ENCODE data around the gene KRTAP5-8. TPM values are rescaled to one million over a fixed set of nuclear protein-coding genes. Genes with fewer than 3 reads are reported as not detected.
"Not testable (repeated sequence)": the region's sequence is repeated elsewhere in the genome, so short reads cannot be mapped to it uniquely, and the experiment has no call there.

The KRTAP5-8 gene
- total RNA-seq, 1 donor, result not detected

DNA sequence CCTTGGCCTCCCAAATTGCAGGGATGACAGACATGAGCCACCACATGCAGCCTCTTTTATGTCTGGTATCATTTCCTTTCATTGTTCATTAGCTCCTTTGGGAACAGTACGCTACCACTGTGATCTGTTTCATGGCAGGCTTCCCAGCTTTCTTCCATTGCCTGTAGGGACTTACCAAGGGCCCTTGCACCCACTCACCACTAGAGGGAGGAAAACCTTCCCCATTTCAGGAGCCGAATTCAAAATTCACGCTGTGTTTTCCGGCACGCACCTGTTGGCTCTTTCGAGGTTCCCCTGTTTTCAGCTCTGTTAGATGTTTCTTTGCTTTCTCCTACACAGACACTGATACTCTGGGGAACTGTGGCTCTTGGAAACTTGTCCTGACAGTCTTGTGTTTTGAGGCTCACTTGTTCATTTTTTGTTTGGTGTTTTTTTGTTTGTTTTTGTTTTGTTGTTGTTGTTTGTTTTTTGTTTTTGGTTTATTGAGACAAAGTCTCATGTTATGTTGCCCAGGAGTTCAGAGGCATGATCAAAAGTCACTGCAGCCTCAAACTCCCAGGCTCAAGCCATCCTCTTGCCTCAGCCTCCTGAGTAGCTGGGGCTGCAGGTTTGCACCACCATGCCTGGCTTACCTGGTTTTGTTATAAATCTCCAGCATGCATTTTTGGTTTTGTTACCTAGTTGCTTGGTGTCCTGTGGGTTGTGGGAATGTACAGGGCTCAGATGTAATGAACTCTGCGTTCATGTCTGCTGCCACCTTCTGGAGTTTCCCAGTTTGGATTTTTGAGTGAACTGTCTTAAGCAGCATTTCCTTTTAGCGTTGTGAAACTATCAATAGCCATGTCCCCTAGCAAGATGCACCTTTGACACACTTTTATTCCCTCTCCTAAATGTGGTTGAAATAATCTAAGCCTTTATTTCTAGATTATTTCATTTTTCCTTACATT lies 42.5 kb downstream of the KRTAP5-8 start:
- no peak overlapping the region for H3K4me3 ChIP-seq (ENCODE audit: low read depth, low read length)
- DNase-seq (ENCODE audit: low read depth), result peak; percentile 79
- TF ChIP-seq, protein P1, sequence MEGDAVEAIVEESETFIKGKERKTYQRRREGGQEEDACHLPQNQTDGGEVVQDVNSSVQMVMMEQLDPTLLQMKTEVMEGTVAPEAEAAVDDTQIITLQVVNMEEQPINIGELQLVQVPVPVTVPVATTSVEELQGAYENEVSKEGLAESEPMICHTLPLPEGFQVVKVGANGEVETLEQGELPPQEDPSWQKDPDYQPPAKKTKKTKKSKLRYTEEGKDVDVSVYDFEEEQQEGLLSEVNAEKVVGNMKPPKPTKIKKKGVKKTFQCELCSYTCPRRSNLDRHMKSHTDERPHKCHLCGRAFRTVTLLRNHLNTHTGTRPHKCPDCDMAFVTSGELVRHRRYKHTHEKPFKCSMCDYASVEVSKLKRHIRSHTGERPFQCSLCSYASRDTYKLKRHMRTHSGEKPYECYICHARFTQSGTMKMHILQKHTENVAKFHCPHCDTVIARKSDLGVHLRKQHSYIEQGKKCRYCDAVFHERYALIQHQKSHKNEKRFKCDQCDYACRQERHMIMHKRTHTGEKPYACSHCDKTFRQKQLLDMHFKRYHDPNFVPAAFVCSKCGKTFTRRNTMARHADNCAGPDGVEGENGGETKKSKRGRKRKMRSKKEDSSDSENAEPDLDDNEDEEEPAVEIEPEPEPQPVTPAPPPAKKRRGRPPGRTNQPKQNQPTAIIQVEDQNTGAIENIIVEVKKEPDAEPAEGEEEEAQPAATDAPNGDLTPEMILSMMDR (IDR thresholded peaks at IDR 0.05; ENCODE audit: insufficient read depth, low read length), result peak; percentile 89

DNA sequence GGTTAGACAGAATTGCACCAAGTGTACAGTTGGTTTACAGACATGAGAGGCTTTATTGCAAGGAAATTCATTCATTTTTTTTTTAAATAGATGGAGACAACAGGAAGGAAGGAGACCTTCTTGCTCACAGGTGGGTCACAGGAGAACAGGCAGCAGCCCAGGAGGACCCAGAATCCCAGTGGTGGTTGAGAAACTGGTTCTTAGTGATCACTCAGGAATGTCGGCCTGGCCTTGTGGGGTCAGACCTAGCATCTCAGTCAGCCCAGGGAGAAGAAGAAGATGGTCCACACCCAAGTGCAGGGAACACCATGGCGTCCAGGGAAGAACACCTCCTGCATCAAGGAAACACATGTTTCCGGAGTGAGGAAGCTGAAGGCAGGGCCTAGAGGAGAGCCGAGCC lies 44.0 kb downstream of the KRTAP5-8 start:
- TF ChIP-seq, protein P1 (IDR thresholded peaks at IDR 0.05; ENCODE audit: insufficient read depth, low read length), result no peak
- H3K4me3 ChIP-seq (ENCODE audit: low read depth, low read length), result no peak overlapping the region
- no peak for DNase-seq (ENCODE audit: low read depth)

DNA sequence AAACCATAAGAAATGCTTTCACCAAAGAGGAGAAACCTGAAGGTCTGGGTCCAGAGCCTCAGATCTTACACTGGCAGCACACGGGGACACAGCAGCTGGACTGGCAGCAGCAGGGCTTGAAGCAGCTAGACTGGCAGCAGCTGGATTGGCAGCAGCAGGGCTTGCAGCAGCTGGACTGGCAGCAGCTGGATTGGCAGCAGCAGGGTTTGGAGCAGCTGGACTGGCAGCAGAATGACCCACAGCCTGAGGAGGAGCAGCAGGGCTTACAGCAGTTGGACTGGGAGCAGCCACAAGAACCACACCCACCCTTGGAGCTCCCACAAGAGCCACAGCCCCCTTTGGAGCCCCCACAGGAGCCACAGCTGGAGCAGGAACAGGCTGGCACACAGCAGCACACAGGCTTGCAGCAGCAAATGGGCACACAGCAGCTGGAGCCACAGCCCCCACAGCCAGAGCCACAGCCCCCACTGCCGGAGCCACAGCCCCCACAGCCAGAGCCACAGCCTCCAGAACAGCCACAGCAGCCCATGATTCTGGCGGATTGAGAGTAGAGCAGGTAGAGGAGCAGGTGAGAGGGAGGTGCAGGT lies 44.6 kb downstream of the KRTAP5-8 start, which contains the start of gene KRTAP5-11:
TSS of gene KRTAP5-11 (minus strand) at position 567 of the 587 bp plus-strand sequence. CDS start at position 529, 38 bp downstream.
- TF ChIP-seq, protein P1 (IDR thresholded peaks at IDR 0.05; ENCODE audit: insufficient read depth, low read length), result no peak
- no peak for DNase-seq (ENCODE audit: low read depth)
- no peak within 1 kb of the TSS for H3K4me3 ChIP-seq (ENCODE audit: low read depth, low read length)

DNA sequence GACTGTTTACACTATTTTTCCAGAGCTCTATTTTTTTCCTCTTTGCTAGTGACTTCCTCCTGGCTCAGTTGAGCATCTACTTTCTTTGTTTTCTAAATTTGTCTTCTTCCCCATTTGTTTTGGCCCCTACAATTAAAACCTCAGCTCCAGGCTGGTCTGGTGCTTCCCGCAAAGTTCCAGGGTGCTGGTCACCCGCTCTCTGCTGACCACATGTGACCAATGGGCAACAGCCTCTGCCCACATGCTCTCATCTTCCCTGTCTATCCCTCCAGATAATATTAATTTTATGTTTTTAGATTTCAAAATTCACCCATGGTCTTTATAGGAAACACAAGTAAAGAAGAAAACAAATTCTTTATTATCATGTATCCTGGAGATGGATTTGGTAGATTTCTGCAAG lies 45.1 kb downstream of the KRTAP5-8 start:
- H3K4me3 ChIP-seq (ENCODE audit: low read depth, low read length); DNase-seq (ENCODE audit: low read depth): not testable (repeated sequence)

DNA sequence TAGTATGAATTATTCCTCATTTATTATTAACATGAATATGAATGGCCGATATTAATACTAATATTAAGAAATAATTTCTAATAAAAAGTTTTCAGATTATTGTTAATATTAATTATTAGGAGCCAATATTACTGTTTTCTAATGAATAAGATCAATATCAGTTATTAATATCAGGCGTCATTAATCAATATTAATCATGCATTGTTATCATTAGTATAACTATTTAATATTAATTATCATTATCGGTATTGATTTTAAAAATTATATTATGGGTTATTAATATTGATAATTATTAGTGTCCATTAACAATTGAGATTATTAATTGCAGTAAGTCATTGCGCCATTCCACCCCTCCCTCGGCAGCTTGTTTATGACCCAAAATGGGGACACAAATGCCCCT lies 47.8 kb downstream of the KRTAP5-8 start:
- not testable (repeated sequence) for H3K4me3 ChIP-seq (ENCODE audit: low read depth, low read length); DNase-seq (ENCODE audit: low read depth)

DNA sequence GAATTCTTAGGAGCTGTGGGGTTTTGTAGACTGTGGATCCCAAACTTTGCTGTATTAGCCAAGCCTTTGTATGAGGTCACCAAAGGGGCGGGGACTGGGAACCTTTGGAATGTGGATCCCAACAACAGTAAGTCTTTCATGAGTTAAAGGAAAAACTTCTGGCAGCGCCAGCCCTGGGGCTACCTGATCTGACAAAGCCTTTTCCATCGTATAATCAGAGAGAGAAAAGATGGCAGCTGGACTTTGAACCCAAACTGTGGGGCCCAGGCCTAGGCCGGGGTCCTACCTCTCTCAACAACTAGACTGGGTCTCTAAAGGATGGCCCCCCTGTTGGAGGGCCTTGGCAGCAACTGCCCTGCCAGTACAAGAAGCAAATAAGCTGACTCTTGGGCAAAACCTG lies 50.5 kb downstream of the KRTAP5-8 start:
- H3K4me3 ChIP-seq (ENCODE audit: low read depth, low read length); DNase-seq (ENCODE audit: low read depth): not testable (repeated sequence)

Small RNA genes within 50 kb of the gene (small RNA-seq; reads per million reads assigned to genes)
- gene AP000867.1 (not detected), gene KRTAP5-14P (not detected)

Other genes starting within 250 kb of the KRTAP5-8 start
- gene DHCR7, start 89.6 kb upstream of the KRTAP5-8 start, total RNA-seq (ENCODE audit: low replicate concordance), result 10.2 and 16.7 TPM in 2 replicates
- 50.9 and 71.5 TPM in 2 replicates for gene NADSYN1, start 84.8 kb upstream of the KRTAP5-8 start, total RNA-seq (ENCODE audit: low replicate concordance)
- gene KRTAP5-7, start 10.8 kb upstream of the KRTAP5-8 start, total RNA-seq (ENCODE audit: low replicate concordance), result 0.09 and 0.33 TPM in 2 replicates
- not detected in 2 replicates for gene KRTAP5-9, start 10.4 kb downstream of the KRTAP5-8 start, total RNA-seq (ENCODE audit: low replicate concordance)
- gene KRTAP5-10, start 27.5 kb downstream of the KRTAP5-8 start, total RNA-seq (ENCODE audit: low replicate concordance), result not detected in 2 replicates
- gene KRTAP5-11, start 44.9 kb downstream of the KRTAP5-8 start, total RNA-seq (ENCODE audit: low replicate concordance), result not detected in 2 replicates